Lung microvascular endothelial cell (primary cell): ENCODE data around the gene PNP. TPM values are rescaled to one million over a fixed set of nuclear protein-coding genes. Genes with fewer than 3 reads are reported as not detected.

Source experiments
- total RNA-seq: library from RNA; depleted of rRNA; stranded (reverse); fragments of >200 nt; gene quantifications from 2 replicates; pipeline ENCODE4 v1.2.1, GENCODE V29; 2014

The PNP gene
- total RNA-seq, 1 donor from 2014 or later = 193 TPM

Other genes with a start within 250 kb of the PNP start
- gene OR11H6, start 245.7 kb upstream of the PNP start, total RNA-seq = not detected in 2 replicates
- not detected in 2 replicates for gene OR11H7, start 240.4 kb upstream of the PNP start, total RNA-seq
- gene OR11H4, start 230.1 kb upstream of the PNP start, total RNA-seq = not detected in 2 replicates
- gene TTC5, start 163.5 kb upstream of the PNP start, total RNA-seq = 12.6 and 21.0 TPM in 2 replicates
- gene CCNB1IP1, start 136.1 kb upstream of the PNP start, total RNA-seq = 30.6 and 30.9 TPM in 2 replicates
- 3.9 and 4.6 TPM in 2 replicates for gene PARP2, start 125.8 kb upstream of the PNP start, total RNA-seq
- gene TEP1, start 55.9 kb upstream of the PNP start, total RNA-seq = 21.4 and 30.4 TPM in 2 replicates
- gene KLHL33, start 33.2 kb upstream of the PNP start, total RNA-seq = under 0.01 TPM in 2 replicates
- 47.3 and 48.0 TPM in 2 replicates for gene OSGEP, start 14.6 kb upstream of the PNP start, total RNA-seq
- gene APEX1, start 14.2 kb upstream of the PNP start, total RNA-seq = 61.1 and 73.4 TPM in 2 replicates
- 18.7 and 23.4 TPM in 2 replicates for gene PIP4P1, start 8.0 kb upstream of the PNP start, total RNA-seq
- gene RNASE10, start 36.1 kb downstream of the PNP start, total RNA-seq = not detected in 2 replicates
- not detected in 2 replicates for gene RNASE9, start 91.6 kb downstream of the PNP start, total RNA-seq
- gene RNASE11, start 118.6 kb downstream of the PNP start, total RNA-seq = not detected in 2 replicates
- not detected in 2 replicates for gene RNASE12, start 122.0 kb downstream of the PNP start, total RNA-seq
- not detected in 2 replicates for gene OR6S1, start 172.3 kb downstream of the PNP start, total RNA-seq
- gene RNASE4, start 215.2 kb downstream of the PNP start, total RNA-seq = 10.5 and 12.4 TPM in 2 replicates
- 5.2 and 7.2 TPM in 2 replicates for gene ANG, start 219.4 kb downstream of the PNP start, total RNA-seq